Measurements from ENCODE around the gene RASSF3. TPM values are rescaled to one million over a fixed set of nuclear protein-coding genes. Genes with fewer than 3 reads are reported as not detected.
"Not testable (repeated sequence)": the region's sequence is repeated elsewhere in the genome, so short reads cannot be mapped to it uniquely, and the experiment has no call there.

The RASSF3 gene
- total and polyA plus RNA-seq, 9 donors: 32.5 to 69.1 (median 59.8) TPM

- no CpG with 5 or more reads among the region's 2 CpGs for WGBS (ENCODE audit: insufficient coverage)
- Histone ChIP-seq H3K27ac (ENCODE audit: low read length) (peak overlapping the region; percentile 50), H3K27me3 (ENCODE audit: control insufficient read depth, insufficient read depth, low read length) (no peaks in the 10 kb centered on the region), H3K36me3 (ENCODE audit: control insufficient read depth, insufficient read depth, low read length) (no peaks in the 10 kb centered on the region), H3K4me3 (ENCODE audit: low read length) (no peak overlapping the region), H3K9me3 (replicated peaks; ENCODE audit: control insufficient read depth, low read depth, low read length) (peaks cover 10% of the 10 kb centered on the region), H3K4me1 (ENCODE audit: control insufficient read depth, insufficient read depth, low read length) (peaks cover 46% of the 10 kb centered on the region)
- peak; percentile 64 for DNase-seq
Observed at GRCh38 chr12:64571411-64571810, 38.9 kb upstream of the RASSF3 start.

- H3K4me1 ChIP-seq (ENCODE audit: control insufficient read depth, insufficient read depth, low read length): peaks cover 38% of the 10 kb centered on the region
- no peak for DNase-seq
- H3K9me3 ChIP-seq (replicated peaks; ENCODE audit: control insufficient read depth, low read depth, low read length): peaks cover 10% of the 10 kb centered on the region
- no peak overlapping the region for H3K4me3 ChIP-seq (ENCODE audit: low read length)
- no peaks in the 10 kb centered on the region for H3K27me3 ChIP-seq (ENCODE audit: control insufficient read depth, insufficient read depth, low read length)
- H3K27ac ChIP-seq (ENCODE audit: low read length): no peak overlapping the region
- WGBS (ENCODE audit: insufficient coverage): no CpG with 5 or more reads among the region's 2 CpGs
- H3K36me3 ChIP-seq (ENCODE audit: control insufficient read depth, insufficient read depth, low read length): no peaks in the 10 kb centered on the region
Observed at GRCh38 chr12:64572241-64572640, 38.1 kb upstream of the RASSF3 start.

- Histone ChIP-seq H3K9me3 (replicated peaks; ENCODE audit: control insufficient read depth, low read depth, low read length) (peaks cover 10% of the 10 kb centered on the region), H3K27ac (ENCODE audit: low read length) (no peak overlapping the region), H3K36me3 (ENCODE audit: control insufficient read depth, insufficient read depth, low read length) (no peaks in the 10 kb centered on the region), H3K4me1 (ENCODE audit: control insufficient read depth, insufficient read depth, low read length) (peaks cover 16% of the 10 kb centered on the region), H3K27me3 (ENCODE audit: control insufficient read depth, insufficient read depth, low read length) (no peaks in the 10 kb centered on the region), H3K4me3 (ENCODE audit: low read length) (no peak overlapping the region)
- no peak for DNase-seq
Observed at GRCh38 chr12:64574837-64575236, 35.5 kb upstream of the RASSF3 start.

- Histone ChIP-seq H3K27ac (ENCODE audit: low read length) (no peak overlapping the region), H3K4me3 (ENCODE audit: low read length) (no peak overlapping the region), H3K4me1 (ENCODE audit: control insufficient read depth, insufficient read depth, low read length) (no peaks in the 10 kb centered on the region), H3K9me3 (replicated peaks; ENCODE audit: control insufficient read depth, low read depth, low read length) (peaks cover 9% of the 10 kb centered on the region), H3K27me3 (ENCODE audit: control insufficient read depth, insufficient read depth, low read length) (no peaks in the 10 kb centered on the region), H3K36me3 (ENCODE audit: control insufficient read depth, insufficient read depth, low read length) (no peaks in the 10 kb centered on the region)
- 91% methylated on average over 2 of the region's 4 CpGs for WGBS (ENCODE audit: insufficient coverage)
- no peak for DNase-seq
Observed at GRCh38 chr12:64577046-64577445, 33.2 kb upstream of the RASSF3 start.

GRCh38 chr12:64578566-64578965 is 31.7 kb upstream of the RASSF3 start:
- DNase-seq: no peak
- Histone ChIP-seq H3K27me3 (ENCODE audit: control insufficient read depth, insufficient read depth, low read length) (no peaks in the 10 kb centered on the region), H3K4me1 (ENCODE audit: control insufficient read depth, insufficient read depth, low read length) (peaks cover 4% of the 10 kb centered on the region), H3K27ac (ENCODE audit: low read length) (no peak overlapping the region), H3K4me3 (ENCODE audit: low read length) (no peak overlapping the region), H3K9me3 (replicated peaks; ENCODE audit: control insufficient read depth, low read depth, low read length) (peaks cover 6% of the 10 kb centered on the region), H3K36me3 (ENCODE audit: control insufficient read depth, insufficient read depth, low read length) (no peaks in the 10 kb centered on the region)
- 64% methylated on average over 2 of the region's 4 CpGs for WGBS (ENCODE audit: insufficient coverage)

- Histone ChIP-seq H3K36me3 (ENCODE audit: control insufficient read depth, insufficient read depth, low read length) (no peaks in the 10 kb centered on the region), H3K4me3 (ENCODE audit: low read length) (no peak overlapping the region), H3K27ac (ENCODE audit: low read length) (no peak overlapping the region), H3K27me3 (ENCODE audit: control insufficient read depth, insufficient read depth, low read length) (no peaks in the 10 kb centered on the region), H3K4me1 (ENCODE audit: control insufficient read depth, insufficient read depth, low read length) (peaks cover 11% of the 10 kb centered on the region), H3K9me3 (replicated peaks; ENCODE audit: control insufficient read depth, low read depth, low read length) (no peaks in the 10 kb centered on the region)
- no CpG with 5 or more reads among the region's 2 CpGs for WGBS (ENCODE audit: insufficient coverage)
- no peak for DNase-seq
Observed at GRCh38 chr12:64580681-64581080, 29.6 kb upstream of the RASSF3 start.

GRCh38 chr12:64582114-64582513 is 28.2 kb upstream of the RASSF3 start:
- Histone ChIP-seq H3K4me1 (ENCODE audit: control insufficient read depth, insufficient read depth, low read length) (peaks cover 11% of the 10 kb centered on the region), H3K27me3 (ENCODE audit: control insufficient read depth, insufficient read depth, low read length) (no peaks in the 10 kb centered on the region), H3K27ac (ENCODE audit: low read length) (no peak overlapping the region), H3K36me3 (ENCODE audit: control insufficient read depth, insufficient read depth, low read length) (no peaks in the 10 kb centered on the region), H3K9me3 (replicated peaks; ENCODE audit: control insufficient read depth, low read depth, low read length) (no peaks in the 10 kb centered on the region), H3K4me3 (ENCODE audit: low read length) (no peak overlapping the region)
- DNase-seq: no peak
- WGBS (ENCODE audit: insufficient coverage): 68% methylated on average over 3 of the region's 3 CpGs

- WGBS (ENCODE audit: insufficient coverage): no CpG with 5 or more reads among the region's 3 CpGs
- Histone ChIP-seq H3K9me3 (replicated peaks; ENCODE audit: control insufficient read depth, low read depth, low read length) (no peaks in the 10 kb centered on the region), H3K27ac (ENCODE audit: low read length) (peak overlapping the region; percentile 80), H3K4me1 (ENCODE audit: control insufficient read depth, insufficient read depth, low read length) (peaks cover 11% of the 10 kb centered on the region), H3K27me3 (ENCODE audit: control insufficient read depth, insufficient read depth, low read length) (no peaks in the 10 kb centered on the region), H3K4me3 (ENCODE audit: low read length) (no peak overlapping the region), H3K36me3 (ENCODE audit: control insufficient read depth, insufficient read depth, low read length) (no peaks in the 10 kb centered on the region)
- DNase-seq: no peak
Observed at GRCh38 chr12:64582862-64583261, 27.4 kb upstream of the RASSF3 start.

- H3K4me3 ChIP-seq (ENCODE audit: low read length); H3K27me3 ChIP-seq (ENCODE audit: control insufficient read depth, insufficient read depth, low read length); DNase-seq; H3K36me3 ChIP-seq (ENCODE audit: control insufficient read depth, insufficient read depth, low read length); H3K9me3 ChIP-seq (replicated peaks; ENCODE audit: control insufficient read depth, low read depth, low read length): not testable (repeated sequence)
- Histone ChIP-seq H3K27ac (ENCODE audit: low read length) (peak overlapping the region; percentile 80), H3K4me1 (ENCODE audit: control insufficient read depth, insufficient read depth, low read length) (peaks cover 11% of the 10 kb centered on the region)
- no CpG with 5 or more reads among the region's 7 CpGs for WGBS (ENCODE audit: insufficient coverage)
Observed at GRCh38 chr12:64583395-64583770, 26.9 kb upstream of the RASSF3 start.

GRCh38 chr12:64583771-64584421 is 26.4 kb upstream of the RASSF3 start:
- H3K27me3 ChIP-seq (ENCODE audit: control insufficient read depth, insufficient read depth, low read length): no peaks in the 10 kb centered on the region
- H3K4me1 ChIP-seq (ENCODE audit: control insufficient read depth, insufficient read depth, low read length): peaks cover 11% of the 10 kb centered on the region
- H3K4me3 ChIP-seq (ENCODE audit: low read length): no peak overlapping the region
- peak overlapping the region; percentile 80 for H3K27ac ChIP-seq (ENCODE audit: low read length)
- WGBS (ENCODE audit: insufficient coverage): 16% methylated on average over 4 of the region's 6 CpGs
- H3K36me3 ChIP-seq (ENCODE audit: control insufficient read depth, insufficient read depth, low read length): no peaks in the 10 kb centered on the region
- DNase-seq: peak; percentile 43
- H3K9me3 ChIP-seq (replicated peaks; ENCODE audit: control insufficient read depth, low read depth, low read length): no peaks in the 10 kb centered on the region

GRCh38 chr12:64585104-64585503 is 25.2 kb upstream of the RASSF3 start:
- Histone ChIP-seq H3K4me3 (ENCODE audit: low read length) (no peak overlapping the region), H3K36me3 (ENCODE audit: control insufficient read depth, insufficient read depth, low read length) (no peaks in the 10 kb centered on the region), H3K9me3 (replicated peaks; ENCODE audit: control insufficient read depth, low read depth, low read length) (no peaks in the 10 kb centered on the region), H3K27me3 (ENCODE audit: control insufficient read depth, insufficient read depth, low read length) (no peaks in the 10 kb centered on the region), H3K27ac (ENCODE audit: low read length) (peak overlapping the region; percentile 42), H3K4me1 (ENCODE audit: control insufficient read depth, insufficient read depth, low read length) (peaks cover 11% of the 10 kb centered on the region)
- 62% methylated on average over 3 of the region's 5 CpGs for WGBS (ENCODE audit: insufficient coverage)
- no peak for DNase-seq
